SJCRH30 (cell line): ENCODE data around the gene ABHD5. TPM values are rescaled to one million over a fixed set of nuclear protein-coding genes. Genes with fewer than 3 reads are reported as not detected.

Experiments
- DNase-seq, 2 experiments: peaks; one replicate each; pipeline ENCODE4 v3.0.0-alpha.2; 2015 to 2020
- H3K27ac ChIP-seq: fragments of 250-450 bp; sonication (Bioruptor Pico); 2 replicates; pipeline ENCODE4 v1.5.1; 2020; ENCODE audit warnings: mild to moderate bottlenecking, moderate library complexity
- H3K27me3 ChIP-seq: fragments of 250-450 bp; sonication (Bioruptor Pico); 2 replicates; pipeline ENCODE4 v1.5.1; 2020; ENCODE audit warnings: mild to moderate bottlenecking, moderate library complexity
- H3K36me3 ChIP-seq: fragments of 250-450 bp; sonication (Bioruptor Pico); 2 replicates; pipeline ENCODE4 v1.5.1; 2020; ENCODE audit warnings: mild to moderate bottlenecking, moderate library complexity
- H3K4me1 ChIP-seq: fragments of 250-450 bp; sonication (Bioruptor Pico); 2 replicates; pipeline ENCODE4 v1.5.1; 2020; ENCODE audit warnings: mild to moderate bottlenecking, moderate library complexity
- H3K4me3 ChIP-seq: fragments of 250-450 bp; sonication (Bioruptor Pico); 2 replicates; pipeline ENCODE4 v1.5.1; 2020; ENCODE audit warnings: mild to moderate bottlenecking, moderate library complexity
- H3K9me3 ChIP-seq: fragments of 250-450 bp; sonication (Bioruptor Pico); replicated peaks from 2 replicates; pipeline ENCODE4 v1.5.1; 2020; ENCODE audit warnings: mild to moderate bottlenecking, moderate library complexity
- total RNA-seq: library from RNA; depleted of rRNA; stranded (reverse); fragments of >200 nt; shearing (Covaris generic); gene quantifications from 2 replicates; pipeline ENCODE4 v1.2.3, GENCODE V29; 2014

Gene ABHD5
- total RNA-seq, 1 experiment from 2014 or later, result 11.2 TPM

DNA sequence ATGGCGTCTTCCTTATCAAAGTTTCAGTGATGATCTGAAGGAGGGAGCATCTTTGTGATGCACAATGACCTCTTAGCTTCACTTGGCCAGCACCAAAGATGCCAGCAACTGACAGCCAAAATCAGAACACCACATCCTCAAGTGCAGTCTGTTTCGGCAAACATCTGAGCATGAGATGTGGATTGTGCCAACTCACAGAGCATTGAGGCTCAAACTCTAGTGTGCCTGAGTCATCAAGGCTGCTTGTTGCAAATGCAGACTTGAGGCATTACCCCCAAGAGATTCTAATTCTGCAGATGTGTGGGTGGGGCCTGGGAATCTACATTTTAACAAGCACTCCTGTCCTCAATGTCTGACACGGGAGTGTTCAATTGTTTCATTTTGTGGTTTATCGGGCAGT, 35.8 kb downstream of the ABHD5 start:
- H3K9me3 ChIP-seq, result no peaks in the 10 kb centered on the region
- no peak overlapping the region for H3K27ac ChIP-seq
- no peak overlapping the region for H3K4me3 ChIP-seq
- H3K27me3 ChIP-seq, result no peaks in the 10 kb centered on the region
- no peaks in the 10 kb centered on the region for H3K4me1 ChIP-seq
- no peak for DNase-seq
- no peaks in the 10 kb centered on the region for H3K36me3 ChIP-seq

DNA sequence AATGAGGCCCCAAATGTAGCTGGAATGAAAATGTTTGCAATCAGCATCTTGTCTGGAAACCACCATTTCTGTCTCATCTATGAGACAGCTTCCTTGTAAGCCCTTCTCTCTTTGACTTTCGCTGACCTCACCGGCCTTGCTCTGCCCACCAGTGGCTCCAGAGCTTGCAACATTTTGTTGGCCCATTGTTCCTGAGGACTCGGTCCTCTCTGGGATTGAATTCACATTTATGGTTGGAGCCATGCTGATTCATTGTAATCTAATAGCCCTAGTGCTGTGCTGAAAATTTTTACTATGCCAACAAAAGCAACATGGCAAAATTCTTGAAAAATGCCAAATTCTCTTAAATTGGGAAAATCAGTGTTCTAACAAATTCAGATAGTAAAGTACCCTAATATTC, 37.2 kb downstream of the ABHD5 start:
- Histone ChIP-seq H3K9me3 (no peaks in the 10 kb centered on the region), H3K27me3 (no peaks in the 10 kb centered on the region), H3K4me3 (no peak overlapping the region), H3K4me1 (no peaks in the 10 kb centered on the region), H3K36me3 (no peaks in the 10 kb centered on the region), H3K27ac (no peak overlapping the region)
- no peak for DNase-seq

DNA sequence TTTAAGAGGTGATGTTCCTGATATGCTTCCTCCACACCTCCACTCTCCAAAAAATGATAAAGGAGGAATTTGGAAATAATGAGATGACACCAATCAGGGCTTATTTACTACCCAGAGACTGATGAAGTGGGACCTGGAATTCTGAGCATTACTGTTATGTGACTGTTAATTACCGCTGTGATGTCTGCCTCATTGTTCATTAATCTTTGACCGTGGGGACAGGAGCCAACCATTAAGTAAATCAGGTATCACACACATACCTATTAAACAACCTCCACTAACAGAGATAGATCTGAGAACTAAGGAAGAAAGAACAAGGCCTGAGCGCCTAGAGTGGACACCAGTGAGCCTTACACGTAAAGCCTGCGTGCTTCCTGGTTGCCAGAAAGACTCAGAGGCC, 37.7 kb downstream of the ABHD5 start:
- Histone ChIP-seq H3K36me3 (no peaks in the 10 kb centered on the region), H3K27me3 (no peaks in the 10 kb centered on the region), H3K27ac (no peak overlapping the region), H3K4me1 (no peaks in the 10 kb centered on the region), H3K4me3 (no peak overlapping the region), H3K9me3 (no peaks in the 10 kb centered on the region)
- no peak for DNase-seq

DNA sequence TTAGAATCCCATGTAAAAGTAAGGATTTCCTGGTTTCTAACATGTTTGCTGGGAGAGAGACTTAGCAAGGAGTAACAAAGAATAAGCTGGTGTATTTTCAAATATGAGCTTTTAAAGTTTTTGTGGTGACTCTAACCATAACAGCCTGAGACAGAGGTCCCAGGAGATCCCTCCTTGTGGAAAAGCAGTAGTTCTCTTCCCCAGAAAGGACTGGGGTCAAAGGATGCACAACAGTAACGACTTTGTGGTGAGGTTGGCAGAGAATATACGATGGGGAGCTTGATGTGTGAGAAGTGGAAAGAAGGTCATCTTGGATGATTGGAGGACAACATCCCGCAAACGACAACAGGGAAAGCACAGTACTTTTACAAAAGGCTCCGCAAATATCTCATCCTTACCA, 38.2 kb downstream of the ABHD5 start:
- Histone ChIP-seq H3K4me3 (no peak overlapping the region), H3K4me1 (no peaks in the 10 kb centered on the region)
- DNase-seq, result no peak

DNA sequence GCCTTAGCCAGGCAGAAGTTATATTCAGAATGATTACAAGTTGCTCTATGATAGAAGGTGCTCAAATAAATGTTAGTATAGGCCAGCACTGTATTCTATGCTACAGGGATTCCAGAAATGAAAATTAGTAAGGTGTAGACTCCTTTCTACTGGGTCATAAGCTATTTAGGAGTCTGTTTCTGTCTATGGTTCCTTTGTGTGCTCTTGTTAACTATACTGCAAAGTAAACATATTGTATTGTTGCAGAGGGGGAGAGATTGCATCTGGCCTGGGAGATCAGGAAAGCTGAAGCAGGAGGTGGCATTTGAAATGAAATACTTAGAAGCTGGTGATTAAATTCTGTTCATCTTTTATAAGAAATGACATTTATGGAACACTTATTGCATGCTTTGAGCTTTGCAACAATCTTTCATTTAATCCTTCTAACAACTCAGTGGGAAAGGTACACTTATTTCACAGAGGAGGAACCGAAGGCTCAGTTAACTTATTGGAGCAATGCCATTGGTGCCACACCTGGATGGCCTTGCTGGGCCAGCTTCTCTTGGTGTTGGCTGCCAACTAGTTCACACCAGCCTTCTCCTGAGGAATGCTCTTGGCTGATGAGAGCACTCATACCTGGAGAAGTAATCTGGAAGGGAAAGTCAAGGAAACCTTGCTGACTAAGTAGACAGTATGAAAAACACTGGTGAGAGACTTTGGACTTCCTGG, 39.1 kb downstream of the ABHD5 start:
- no peak overlapping the region for H3K27ac ChIP-seq
- H3K27me3 ChIP-seq, result no peaks in the 10 kb centered on the region
- no peak for DNase-seq
- no peaks in the 10 kb centered on the region for H3K4me1 ChIP-seq
- no peaks in the 10 kb centered on the region for H3K36me3 ChIP-seq
- H3K9me3 ChIP-seq, result no peaks in the 10 kb centered on the region
- H3K4me3 ChIP-seq, result no peak overlapping the region

More for the DNA sequence above, 38.2 kb downstream of the ABHD5 start:
- Histone ChIP-seq H3K9me3 (no peaks in the 10 kb centered on the region), H3K27me3 (no peaks in the 10 kb centered on the region), H3K36me3 (no peaks in the 10 kb centered on the region), H3K27ac (no peak overlapping the region)

DNA sequence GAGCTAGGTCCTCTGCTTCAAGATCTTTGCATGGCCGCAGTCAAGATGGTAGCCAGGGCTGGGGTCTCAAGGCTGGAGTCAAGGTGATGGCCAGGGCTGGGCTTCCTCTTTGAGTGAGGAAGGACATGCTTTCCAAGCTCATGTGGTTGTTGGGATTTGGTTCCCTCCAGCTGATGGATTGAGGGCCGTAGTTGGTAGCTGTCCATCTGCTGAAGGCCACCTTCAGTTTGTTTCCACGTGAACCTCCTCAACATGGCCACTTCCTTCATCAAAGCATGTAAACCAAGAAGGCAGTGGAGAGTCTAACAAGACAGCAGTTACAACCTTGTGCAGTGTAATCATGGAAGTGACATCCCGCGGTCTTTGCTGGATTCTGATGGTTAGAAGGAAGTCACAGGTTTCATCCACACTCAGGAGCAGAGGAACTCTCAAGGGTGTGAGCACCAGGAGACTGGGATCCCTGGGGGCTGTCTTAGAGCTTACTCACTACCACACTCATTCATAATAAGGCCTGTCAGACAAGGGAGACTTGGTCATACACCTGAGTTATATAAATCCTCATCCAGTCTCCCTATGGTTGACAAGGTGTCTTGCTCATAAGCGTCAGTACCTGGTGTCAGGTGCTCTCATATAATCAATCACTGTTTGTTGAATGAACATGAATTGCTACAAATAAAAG, 42.1 kb downstream of the ABHD5 start:
- peaks cover 10% of the 10 kb centered on the region for H3K4me1 ChIP-seq
- H3K27me3 ChIP-seq, result no peaks in the 10 kb centered on the region
- H3K27ac ChIP-seq, result no peak overlapping the region
- no peaks in the 10 kb centered on the region for H3K36me3 ChIP-seq
- H3K9me3 ChIP-seq, result no peaks in the 10 kb centered on the region
- H3K4me3 ChIP-seq, result no peak overlapping the region
- DNase-seq, result no peak

DNA sequence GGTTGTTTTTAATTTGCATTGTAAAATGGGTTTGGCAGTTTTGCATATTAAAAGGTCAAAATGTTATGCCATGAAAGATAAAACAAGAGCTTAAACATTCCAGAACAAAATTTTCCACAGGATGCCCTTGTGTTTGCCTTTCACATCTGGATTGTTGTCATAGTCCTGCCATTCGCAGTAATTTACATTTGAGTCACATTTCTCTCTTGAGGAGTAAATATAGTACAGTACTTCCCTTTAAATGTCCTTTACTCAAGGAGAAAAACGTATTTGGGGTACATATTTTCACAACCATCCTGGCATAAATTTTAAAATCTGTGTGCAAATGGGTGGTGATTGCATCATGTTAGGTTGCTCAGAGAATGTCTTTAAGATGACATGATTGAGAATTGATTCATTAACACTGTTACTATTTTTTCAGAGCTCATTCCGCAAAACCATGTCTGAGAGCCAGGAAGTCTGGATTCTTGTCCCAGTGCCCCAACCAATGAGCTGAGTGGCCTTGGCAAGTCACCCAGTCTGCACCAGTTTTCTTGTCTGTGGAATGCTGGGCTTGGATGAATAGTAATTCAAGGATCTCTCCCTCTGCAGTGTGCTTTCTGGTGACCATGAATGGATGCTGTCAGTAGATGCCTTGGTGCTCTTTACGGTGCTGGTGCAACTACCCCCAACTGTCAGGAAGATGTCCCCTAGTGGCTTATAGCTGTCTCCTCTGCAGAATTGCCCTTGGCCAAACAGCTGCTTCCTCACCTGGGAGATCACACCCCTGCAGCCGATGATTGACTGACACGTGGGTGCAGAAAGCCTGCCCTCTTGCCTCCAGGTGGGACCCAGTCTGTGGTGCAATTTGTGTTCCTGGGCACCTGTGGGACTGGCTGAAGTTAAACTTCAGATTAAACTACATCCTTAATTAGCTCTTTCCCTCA, 43.0 kb downstream of the ABHD5 start:
- Histone ChIP-seq H3K4me1 (peaks cover 10% of the 10 kb centered on the region), H3K4me3 (no peak overlapping the region), H3K9me3 (no peaks in the 10 kb centered on the region), H3K27ac (no peak overlapping the region), H3K27me3 (no peaks in the 10 kb centered on the region), H3K36me3 (no peaks in the 10 kb centered on the region)
- no peak for DNase-seq

DNA sequence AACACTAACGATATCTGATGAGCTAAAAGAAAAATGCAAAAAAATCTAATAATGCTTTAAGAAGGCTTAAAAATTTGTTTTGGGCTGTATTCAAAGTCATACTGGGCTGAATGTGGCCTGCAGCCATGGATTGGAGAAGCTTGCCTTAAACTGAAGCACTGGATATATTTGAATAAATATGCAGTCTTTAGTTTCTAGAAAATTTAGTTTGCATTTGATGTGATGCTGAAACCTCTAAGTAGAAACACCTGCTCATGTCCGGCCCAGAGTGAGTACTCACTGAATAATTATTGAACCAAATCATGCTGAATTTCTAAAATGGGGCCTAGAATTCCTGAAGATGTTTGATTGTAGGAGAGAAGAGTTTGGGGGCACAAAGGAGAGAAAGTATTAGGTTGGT, 43.9 kb downstream of the ABHD5 start:
- Histone ChIP-seq H3K9me3 (no peaks in the 10 kb centered on the region), H3K4me1 (peaks cover 10% of the 10 kb centered on the region), H3K27me3 (no peaks in the 10 kb centered on the region), H3K36me3 (no peaks in the 10 kb centered on the region), H3K27ac (no peak overlapping the region), H3K4me3 (no peak overlapping the region)
- DNase-seq, result no peak

DNA sequence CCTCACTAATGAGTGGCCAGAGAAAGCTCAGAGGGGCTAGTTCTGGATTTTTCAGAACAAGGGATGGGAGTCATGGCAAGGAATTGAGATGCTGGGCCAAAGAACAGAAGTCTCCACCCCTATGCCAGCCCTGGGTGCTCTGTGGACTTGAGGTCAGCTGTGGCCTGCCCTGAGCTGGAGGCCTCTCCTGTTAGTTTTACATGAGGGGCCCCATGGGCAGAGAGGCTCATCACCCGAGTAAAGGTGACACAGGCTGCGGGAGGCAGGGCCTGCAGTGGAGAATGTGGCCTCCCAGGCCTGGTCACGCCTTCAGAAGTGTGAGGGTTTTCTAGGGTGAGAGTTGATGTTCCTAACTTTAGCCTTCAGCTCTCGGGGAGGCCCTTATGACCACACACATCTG, 44.9 kb downstream of the ABHD5 start:
- no peaks in the 10 kb centered on the region for H3K9me3 ChIP-seq
- no peaks in the 10 kb centered on the region for H3K36me3 ChIP-seq
- H3K27me3 ChIP-seq, result no peaks in the 10 kb centered on the region
- no peak overlapping the region for H3K4me3 ChIP-seq
- H3K4me1 ChIP-seq, result peaks cover 10% of the 10 kb centered on the region
- H3K27ac ChIP-seq, result no peak overlapping the region
- DNase-seq, result no peak

DNA sequence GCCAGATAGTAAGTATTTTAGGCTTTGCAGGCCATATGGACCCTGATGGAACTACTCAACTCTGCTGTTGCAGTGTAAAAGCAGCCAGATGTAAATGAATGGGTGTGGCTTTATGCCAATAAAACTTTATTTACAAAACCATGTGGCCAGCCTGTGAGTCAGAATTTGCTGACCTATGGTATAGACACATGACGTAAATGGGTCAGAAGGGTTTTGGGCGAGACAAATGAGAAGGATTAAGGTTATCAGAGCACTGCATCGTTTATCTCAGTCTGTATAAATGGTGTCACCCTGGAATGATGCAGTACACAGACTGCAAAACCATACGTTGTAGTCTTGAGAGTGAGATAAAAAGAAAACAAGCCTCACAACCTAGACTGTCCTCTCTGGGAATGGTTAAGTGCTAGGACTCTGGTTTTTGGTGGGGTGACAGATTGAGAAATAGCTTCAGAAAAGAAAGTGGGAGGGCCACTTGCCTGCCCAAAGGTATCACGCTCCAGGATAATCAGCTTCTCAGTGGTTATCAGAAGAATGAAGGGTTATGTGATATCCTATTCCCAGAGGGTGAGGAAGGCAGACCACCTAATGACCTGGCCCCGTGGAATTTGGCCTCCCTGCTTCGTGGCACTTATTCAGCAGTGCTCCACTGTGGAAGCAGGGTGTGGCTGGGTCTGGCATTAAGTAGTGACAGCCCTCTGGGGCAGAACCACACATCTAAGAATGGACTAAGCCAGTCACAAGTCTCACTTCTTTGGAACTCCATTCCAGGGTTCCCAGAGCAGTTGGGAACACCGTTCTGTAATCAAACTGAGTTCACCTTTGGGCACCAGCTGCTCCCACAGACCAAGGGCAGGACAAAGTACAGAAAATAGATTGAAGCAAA, 46.1 kb downstream of the ABHD5 start:
- Histone ChIP-seq H3K36me3 (no peaks in the 10 kb centered on the region), H3K4me3 (no peak overlapping the region), H3K9me3 (no peaks in the 10 kb centered on the region), H3K27ac (peak overlapping the region; percentile 39; the same call in 1 of the 2 replicates), H3K4me1 (peaks cover 10% of the 10 kb centered on the region), H3K27me3 (no peaks in the 10 kb centered on the region)
- DNase-seq, result peak; percentile 21 to 27

DNA sequence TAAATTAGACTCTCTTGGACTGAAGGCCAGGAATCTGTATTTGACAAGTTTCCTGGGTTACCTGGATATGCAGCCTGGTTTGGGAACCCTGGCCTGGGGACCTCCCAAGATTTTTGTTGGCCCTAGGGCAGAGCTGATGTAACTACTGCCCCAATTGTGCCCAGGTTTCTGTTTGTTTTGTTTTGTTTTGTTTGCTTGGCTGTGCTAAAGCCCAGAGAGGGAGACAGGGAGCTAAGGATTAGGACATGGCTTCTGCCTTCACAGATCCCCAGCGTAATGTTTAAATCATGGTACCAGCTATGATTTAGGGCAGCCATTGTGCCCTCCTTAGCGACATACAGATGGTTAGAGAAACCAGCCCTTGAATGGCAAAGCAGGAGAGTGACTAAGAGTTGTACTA, 47.6 kb downstream of the ABHD5 start:
- Histone ChIP-seq H3K27me3 (no peaks in the 10 kb centered on the region), H3K4me1 (peaks cover 10% of the 10 kb centered on the region), H3K9me3 (no peaks in the 10 kb centered on the region), H3K27ac (no peak overlapping the region), H3K36me3 (no peaks in the 10 kb centered on the region), H3K4me3 (no peak overlapping the region)
- no peak for DNase-seq

DNA sequence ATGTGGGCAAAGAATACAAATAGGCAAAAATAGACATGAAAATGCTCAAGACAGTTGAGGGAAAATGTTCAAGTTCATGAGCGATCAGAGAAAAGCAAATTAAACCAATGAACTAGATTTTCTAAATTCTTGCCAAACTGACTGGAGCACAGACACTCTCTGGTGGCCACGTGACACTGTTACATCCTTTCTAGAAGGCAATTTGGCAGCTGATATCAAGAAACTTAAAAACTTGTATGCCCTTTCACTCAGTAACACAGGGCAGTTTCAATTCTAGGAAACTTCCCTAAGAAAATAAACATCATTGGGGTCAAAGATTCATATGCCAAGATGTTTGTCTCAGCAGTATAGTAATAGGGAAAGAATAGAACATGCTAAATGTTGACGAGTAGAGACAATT, 52.2 kb downstream of the ABHD5 start:
- DNase-seq, result no peak
- H3K4me1 ChIP-seq, result no peaks in the 10 kb centered on the region
- H3K27ac ChIP-seq, result no peak overlapping the region
- no peaks in the 10 kb centered on the region for H3K9me3 ChIP-seq
- no peaks in the 10 kb centered on the region for H3K36me3 ChIP-seq
- no peaks in the 10 kb centered on the region for H3K27me3 ChIP-seq
- no peak overlapping the region for H3K4me3 ChIP-seq

DNA sequence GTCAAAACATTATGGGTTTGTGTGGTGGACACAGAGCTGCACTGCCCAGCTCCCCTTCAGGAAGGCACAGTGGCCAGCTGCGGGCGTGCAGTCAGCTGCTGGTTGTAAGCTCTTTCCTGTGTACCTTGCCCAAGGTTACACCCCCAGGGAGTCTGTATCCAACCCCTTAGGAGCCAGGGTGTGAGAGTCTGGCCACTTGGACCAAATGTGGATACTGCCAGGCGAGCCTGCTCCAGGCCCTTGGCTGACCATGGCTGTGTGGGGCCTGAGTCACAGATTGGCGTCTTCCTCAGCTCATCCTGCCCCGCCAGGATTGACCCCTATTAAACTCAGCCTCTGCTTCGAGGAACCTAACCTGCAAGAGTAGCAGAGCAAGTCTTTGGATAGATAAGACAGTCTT, 56.9 kb downstream of the ABHD5 start:
- H3K27me3 ChIP-seq, result no peaks in the 10 kb centered on the region
- no peaks in the 10 kb centered on the region for H3K36me3 ChIP-seq
- no peaks in the 10 kb centered on the region for H3K9me3 ChIP-seq
- no peak for DNase-seq
- H3K27ac ChIP-seq, result no peak overlapping the region
- H3K4me3 ChIP-seq, result no peak overlapping the region
- H3K4me1 ChIP-seq, result no peaks in the 10 kb centered on the region

DNA sequence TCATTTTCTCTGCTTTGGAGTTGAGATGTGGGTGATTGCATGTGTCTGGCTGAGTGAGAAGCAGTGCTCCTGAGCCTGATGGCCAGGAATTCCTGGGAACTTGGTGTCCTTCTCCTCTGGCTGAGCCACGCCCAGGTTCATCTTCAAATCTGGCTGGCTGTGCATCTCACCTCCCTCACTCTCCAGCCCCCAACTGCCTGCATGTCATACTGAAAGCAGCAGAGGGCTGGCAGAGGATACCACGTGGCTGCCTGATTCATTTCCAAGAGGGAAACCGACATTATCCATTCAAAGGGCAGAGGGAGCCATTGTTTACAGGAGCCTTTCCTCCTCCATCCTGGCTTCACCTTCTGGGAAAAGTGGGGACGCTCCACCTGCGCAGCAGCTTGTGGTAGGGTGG, 57.4 kb downstream of the ABHD5 start:
- Histone ChIP-seq H3K36me3 (no peaks in the 10 kb centered on the region), H3K27me3 (no peaks in the 10 kb centered on the region), H3K4me3 (no peak overlapping the region), H3K9me3 (no peaks in the 10 kb centered on the region), H3K27ac (no peak overlapping the region), H3K4me1 (no peaks in the 10 kb centered on the region)
- peak in 1 of 2 experiments; percentile 7 for DNase-seq
